HFFc6 (cell line): ENCODE measurements around the gene NPFFR1. TPM values are rescaled to one million over a fixed set of nuclear protein-coding genes. Genes with fewer than 3 reads are reported as not detected.

Experiments
- DNase-seq: peaks from one replicate; pipeline ENCODE4 v3.0.0-alpha.2; 2018
- H3K27ac Mint-ChIP-seq: 2 replicates; pipeline ENCODE4 v1.8.0; 2020; ENCODE audit warnings: mild to moderate bottlenecking, mixed read lengths
- H3K27me3 Mint-ChIP-seq: 2 replicates; pipeline ENCODE4 v1.8.0; 2021; ENCODE audit warnings: mild to moderate bottlenecking, moderate library complexity, mixed read lengths; ENCODE audit not compliant: insufficient read depth
- H3K36me3 Mint-ChIP-seq: 2 replicates; pipeline ENCODE4 v1.8.0; 2021; ENCODE audit warnings: low read depth, mixed read lengths
- H3K4me1 Mint-ChIP-seq: 2 replicates; pipeline ENCODE4 v1.8.0; 2020; ENCODE audit warnings: low read depth, mixed read lengths
- H3K4me3 Mint-ChIP-seq: 2 replicates; pipeline ENCODE4 v1.8.0; 2020; ENCODE audit warnings: mild to moderate bottlenecking, moderate library complexity, mixed read lengths
- H3K9me3 Mint-ChIP-seq: 2 replicates; pipeline ENCODE4 v1.8.0; 2020; ENCODE audit warnings: mild to moderate bottlenecking, mixed read lengths
- CTCF ChIP-seq: fragments of 200-600 bp; sonication (generic); IDR thresholded peaks from 2 replicates; pipeline ENCODE4 v1.5.0; 2021; ENCODE audit warnings: antibody characterized with exemption, mild to moderate bottlenecking
- total RNA-seq, 6 experiments: library from RNA; stranded (reverse); fragmentation: NEBNext Ultra II Directional; extraction: Animal tissue kit (Norgen Biotek cat#: 25700); gene quantifications; 2 replicates in 1 of 6; 3 replicates in 5 of 6; pipeline ENCODE4 v1.2.3, GENCODE V29; 2021

NPFFR1 gene
- total RNA-seq, 6 experiments from 2014 or later: not detected

- peaks cover 13% of the 10 kb centered on the region for H3K4me1 Mint-ChIP-seq
- peaks cover 8% of the 10 kb centered on the region for H3K27me3 Mint-ChIP-seq
- no peak for DNase-seq
- no peak for TF ChIP-seq CTCF
- H3K36me3 Mint-ChIP-seq: no peaks in the 10 kb centered on the region
- H3K4me3 Mint-ChIP-seq: no peak overlapping the region
- no peaks in the 10 kb centered on the region for H3K9me3 Mint-ChIP-seq
- H3K27ac Mint-ChIP-seq: no peak overlapping the region
Measured at GRCh38 chr10:70300908-70301597, 17.2 kb upstream of the NPFFR1 start.

DNA sequence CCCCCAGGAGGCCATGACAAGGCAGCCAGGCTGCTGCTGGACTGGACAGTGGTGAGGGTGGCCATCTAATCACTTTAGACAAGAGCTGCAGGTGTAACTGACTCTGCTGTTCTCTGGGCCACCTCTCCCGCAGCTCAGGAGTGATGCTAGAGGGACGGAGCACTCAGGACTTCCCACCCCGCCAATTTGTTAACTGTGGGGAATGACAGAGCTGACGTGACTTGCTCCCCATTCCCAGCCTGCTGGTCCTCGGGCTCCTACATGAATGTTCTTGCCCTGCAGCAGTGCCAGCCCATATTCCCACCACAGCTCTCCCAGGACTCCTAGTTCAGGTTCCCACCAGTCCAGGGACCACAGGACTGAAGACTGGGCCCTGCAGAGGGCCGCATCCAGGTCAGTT, 16.7 kb upstream of the NPFFR1 start:
- Mint-ChIP-seq H3K27me3 (peaks cover 8% of the 10 kb centered on the region), H3K4me1 (peaks cover 19% of the 10 kb centered on the region), H3K27ac (no peak overlapping the region), H3K9me3 (no peaks in the 10 kb centered on the region), H3K36me3 (no peaks in the 10 kb centered on the region), H3K4me3 (no peak overlapping the region)
- TF ChIP-seq CTCF: no peak
- DNase-seq: no peak

DNA sequence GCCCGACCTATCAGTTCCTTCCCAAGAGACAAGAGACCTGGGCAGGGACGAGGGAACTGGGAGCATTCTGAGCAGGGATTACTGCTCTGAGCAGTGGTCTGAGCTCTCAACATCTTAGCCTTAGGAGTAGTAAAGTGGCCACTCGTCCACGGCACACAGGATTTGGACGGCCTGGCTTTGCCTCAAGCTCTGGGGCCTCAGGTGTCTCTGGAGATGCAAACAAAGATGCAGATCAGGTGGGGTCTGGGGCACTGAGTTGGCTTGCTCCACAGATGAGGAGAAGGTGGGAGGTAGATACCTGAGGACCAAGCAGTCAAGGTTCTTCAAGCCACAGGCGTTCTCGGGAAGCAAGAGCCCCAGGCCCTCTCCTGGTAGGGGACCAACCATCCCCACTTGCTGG, 16.1 kb upstream of the NPFFR1 start:
- no peaks in the 10 kb centered on the region for H3K9me3 Mint-ChIP-seq
- no peaks in the 10 kb centered on the region for H3K36me3 Mint-ChIP-seq
- peaks cover 8% of the 10 kb centered on the region for H3K27me3 Mint-ChIP-seq
- H3K27ac Mint-ChIP-seq: no peak overlapping the region
- peaks cover 21% of the 10 kb centered on the region for H3K4me1 Mint-ChIP-seq
- TF ChIP-seq CTCF: no peak
- no peak overlapping the region for H3K4me3 Mint-ChIP-seq
- DNase-seq: no peak

DNA sequence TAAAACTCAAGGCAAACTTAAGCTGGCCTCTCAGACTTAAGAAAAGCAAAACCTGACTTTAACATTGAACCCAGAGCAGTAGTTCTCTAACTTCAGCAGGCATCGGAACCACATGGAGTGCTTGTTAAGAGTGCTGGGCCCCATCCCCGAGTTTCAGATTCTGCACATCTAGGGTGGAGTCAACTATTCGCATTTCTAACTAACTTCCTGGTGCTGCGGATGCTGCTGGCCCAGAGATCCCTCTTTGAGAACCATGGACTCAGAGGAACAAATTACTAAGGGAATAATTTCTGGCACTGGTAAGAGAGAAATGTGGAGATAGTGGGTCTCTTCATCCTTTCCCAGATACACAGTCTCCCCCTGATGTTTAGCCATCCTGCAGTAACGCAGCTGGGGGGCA, 14.6 kb upstream of the NPFFR1 start:
- Mint-ChIP-seq H3K4me1 (peaks cover 21% of the 10 kb centered on the region), H3K27ac (no peak overlapping the region), H3K4me3 (no peak overlapping the region), H3K36me3 (no peaks in the 10 kb centered on the region), H3K9me3 (no peaks in the 10 kb centered on the region), H3K27me3 (peaks cover 8% of the 10 kb centered on the region)
- no peak for DNase-seq
- no peak for TF ChIP-seq CTCF

GRCh38 chr10:70297224-70297623, 13.4 kb upstream of the NPFFR1 start:
- TF ChIP-seq CTCF: no peak
- DNase-seq: no peak
- H3K27me3 Mint-ChIP-seq: peaks cover 8% of the 10 kb centered on the region

More at GRCh38 chr10:70297224-70297623, 13.4 kb upstream of the NPFFR1 start:
- H3K4me1 Mint-ChIP-seq: peaks cover 21% of the 10 kb centered on the region
- no peaks in the 10 kb centered on the region for H3K9me3 Mint-ChIP-seq
- H3K36me3 Mint-ChIP-seq: no peaks in the 10 kb centered on the region
- H3K27ac Mint-ChIP-seq: no peak overlapping the region
- no peak overlapping the region for H3K4me3 Mint-ChIP-seq
